ENCODE data around the gene ZNF22. TPM values are rescaled to one million over a fixed set of nuclear protein-coding genes. Genes with fewer than 3 reads are reported as not detected.

The ZNF22 gene
- total RNA-seq, 2 donors from 2014 or later, result 19.3 to 20.5 TPM

DNA sequence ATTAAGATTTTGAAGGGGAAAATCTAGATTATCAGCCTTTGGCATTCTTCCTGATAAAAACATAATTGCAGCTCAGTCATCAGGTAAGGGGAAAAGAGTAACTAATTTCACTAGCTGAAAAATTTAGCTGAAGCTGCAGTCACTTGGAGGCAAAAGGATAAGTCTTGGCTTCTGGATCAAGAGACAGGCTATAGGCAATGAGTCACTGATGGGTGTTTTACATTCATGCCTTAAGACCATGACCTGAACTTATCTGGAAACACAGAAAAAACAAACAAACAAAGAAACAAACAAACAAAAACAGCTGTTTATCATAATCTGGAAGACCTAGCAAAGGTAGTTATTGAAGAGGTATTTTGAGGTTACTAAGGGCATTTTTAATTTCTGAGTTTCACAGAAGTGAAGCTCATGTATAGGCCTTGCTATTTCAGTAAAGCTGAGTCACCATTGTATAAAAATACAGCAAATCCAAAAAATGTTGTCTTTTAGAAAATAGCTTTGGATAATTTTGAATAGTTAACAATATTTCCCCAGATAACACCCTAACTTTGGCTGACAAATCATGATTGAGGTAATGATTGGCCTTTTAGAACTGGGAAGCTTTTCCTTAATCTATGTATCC, 40.3 kb downstream of the ZNF22 start:
- Histone ChIP-seq H3K27ac (no peak overlapping the region), H3K4me1 (no peaks in the 10 kb centered on the region), H3K27me3 (no peaks in the 10 kb centered on the region), H3K36me3 (no peaks in the 10 kb centered on the region), H3K9me3 (no peaks in the 10 kb centered on the region), H3K4me3 (no peak overlapping the region)
- DNase-seq (ENCODE audit: low spot score), result no peak
- TF ChIP-seq, protein P1, sequence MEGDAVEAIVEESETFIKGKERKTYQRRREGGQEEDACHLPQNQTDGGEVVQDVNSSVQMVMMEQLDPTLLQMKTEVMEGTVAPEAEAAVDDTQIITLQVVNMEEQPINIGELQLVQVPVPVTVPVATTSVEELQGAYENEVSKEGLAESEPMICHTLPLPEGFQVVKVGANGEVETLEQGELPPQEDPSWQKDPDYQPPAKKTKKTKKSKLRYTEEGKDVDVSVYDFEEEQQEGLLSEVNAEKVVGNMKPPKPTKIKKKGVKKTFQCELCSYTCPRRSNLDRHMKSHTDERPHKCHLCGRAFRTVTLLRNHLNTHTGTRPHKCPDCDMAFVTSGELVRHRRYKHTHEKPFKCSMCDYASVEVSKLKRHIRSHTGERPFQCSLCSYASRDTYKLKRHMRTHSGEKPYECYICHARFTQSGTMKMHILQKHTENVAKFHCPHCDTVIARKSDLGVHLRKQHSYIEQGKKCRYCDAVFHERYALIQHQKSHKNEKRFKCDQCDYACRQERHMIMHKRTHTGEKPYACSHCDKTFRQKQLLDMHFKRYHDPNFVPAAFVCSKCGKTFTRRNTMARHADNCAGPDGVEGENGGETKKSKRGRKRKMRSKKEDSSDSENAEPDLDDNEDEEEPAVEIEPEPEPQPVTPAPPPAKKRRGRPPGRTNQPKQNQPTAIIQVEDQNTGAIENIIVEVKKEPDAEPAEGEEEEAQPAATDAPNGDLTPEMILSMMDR (IDR thresholded peaks at IDR 0.05), result no peak

DNA sequence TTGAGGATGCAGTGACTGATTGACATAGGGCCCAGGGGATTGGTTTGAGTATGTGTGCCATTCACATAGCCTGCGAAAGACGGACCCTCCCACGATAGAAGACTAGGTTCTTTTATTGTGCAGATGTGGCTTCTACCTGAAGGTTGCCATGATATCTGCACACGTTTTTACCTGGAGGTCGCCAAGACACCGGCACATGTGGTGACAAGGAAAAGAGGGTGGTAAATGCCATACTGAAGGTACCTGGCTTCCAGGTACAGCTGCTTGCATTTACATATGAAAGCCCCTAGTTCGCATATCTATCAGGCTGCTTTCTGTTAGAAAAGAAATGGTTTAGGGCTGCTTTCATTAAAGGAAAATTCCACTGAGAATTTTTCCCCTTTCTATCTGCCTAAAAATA, 43.6 kb downstream of the ZNF22 start:
- Histone ChIP-seq H3K27ac (no peak overlapping the region), H3K9me3 (peaks cover 0 to 6% of the 10 kb centered on the region in 2 donors), H3K4me3 (no peak overlapping the region), H3K36me3 (no peaks in the 10 kb centered on the region), H3K27me3 (no peaks in the 10 kb centered on the region), H3K4me1 (no peaks in the 10 kb centered on the region)
- DNase-seq (ENCODE audit: low spot score), result no peak
- TF ChIP-seq, protein P1 (IDR thresholded peaks at IDR 0.05), result no peak

DNA sequence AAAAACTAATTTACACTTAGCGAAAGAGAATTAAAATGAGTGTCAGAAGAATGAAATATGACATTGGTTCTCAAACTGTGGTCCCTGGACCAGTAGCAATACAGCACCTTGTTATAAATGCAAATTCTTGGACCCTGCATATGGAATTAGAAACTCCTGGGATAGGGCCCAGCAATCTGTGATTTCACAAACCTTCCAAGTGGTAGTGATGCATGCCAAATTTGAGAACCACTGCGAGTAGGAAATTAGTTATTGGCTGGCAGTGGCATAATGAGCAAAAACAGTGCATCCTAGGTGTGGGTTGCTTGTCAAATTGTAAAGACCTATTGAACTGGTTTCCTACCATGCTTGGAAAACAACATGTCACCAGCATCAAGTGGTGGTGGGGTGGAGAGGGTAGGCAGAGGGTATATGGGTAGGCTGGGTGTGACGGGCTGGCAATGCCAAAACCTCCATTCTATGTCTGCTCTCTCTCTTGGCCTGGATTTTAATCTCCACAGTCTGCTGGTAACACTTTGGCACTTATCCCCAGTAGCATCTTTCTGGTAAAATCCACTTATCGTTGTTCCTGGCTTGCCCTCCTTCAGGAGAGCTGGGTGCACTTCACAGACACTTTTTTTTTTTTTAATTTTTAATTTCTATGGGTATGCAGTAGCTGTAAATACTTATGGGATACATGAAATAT, 50.0 kb downstream of the ZNF22 start:
- Histone ChIP-seq H3K27me3 (no peaks in the 10 kb centered on the region), H3K9me3 (peaks cover 0 to 6% of the 10 kb centered on the region in 2 donors), H3K4me3 (no peak overlapping the region), H3K27ac (no peak overlapping the region), H3K4me1 (no peaks in the 10 kb centered on the region), H3K36me3 (no peaks in the 10 kb centered on the region)
- DNase-seq (ENCODE audit: low spot score), result no peak
- TF ChIP-seq, protein P1 (IDR thresholded peaks at IDR 0.05), result no peak

DNA sequence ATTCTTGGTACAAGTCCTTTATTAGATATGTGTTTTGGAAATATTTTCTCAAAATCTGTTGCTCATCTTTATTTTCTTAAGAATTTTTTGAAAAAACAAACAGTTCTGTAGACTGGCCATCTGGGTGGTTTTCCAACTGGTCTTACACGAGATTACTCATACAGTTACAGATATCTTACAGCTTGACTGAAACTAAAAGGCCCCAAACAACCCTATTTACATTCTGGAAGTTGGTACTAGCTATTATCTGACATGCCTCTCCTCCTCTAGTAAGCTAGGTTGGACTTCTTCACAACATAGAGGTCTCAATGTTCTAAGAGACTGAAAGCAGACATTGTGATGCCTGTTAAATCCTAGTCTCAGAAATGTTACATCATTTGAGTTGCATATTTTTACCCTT, 52.0 kb downstream of the ZNF22 start:
- H3K9me3 ChIP-seq, result peaks cover 0 to 6% of the 10 kb centered on the region in 2 donors
- H3K36me3 ChIP-seq, result no peaks in the 10 kb centered on the region
- H3K27ac ChIP-seq, result no peak overlapping the region
- H3K4me1 ChIP-seq, result no peaks in the 10 kb centered on the region
- H3K27me3 ChIP-seq, result no peaks in the 10 kb centered on the region
- DNase-seq (ENCODE audit: low spot score), result no peak
- TF ChIP-seq, protein P1 (IDR thresholded peaks at IDR 0.05), result no peak
- no peak overlapping the region for H3K4me3 ChIP-seq

DNA sequence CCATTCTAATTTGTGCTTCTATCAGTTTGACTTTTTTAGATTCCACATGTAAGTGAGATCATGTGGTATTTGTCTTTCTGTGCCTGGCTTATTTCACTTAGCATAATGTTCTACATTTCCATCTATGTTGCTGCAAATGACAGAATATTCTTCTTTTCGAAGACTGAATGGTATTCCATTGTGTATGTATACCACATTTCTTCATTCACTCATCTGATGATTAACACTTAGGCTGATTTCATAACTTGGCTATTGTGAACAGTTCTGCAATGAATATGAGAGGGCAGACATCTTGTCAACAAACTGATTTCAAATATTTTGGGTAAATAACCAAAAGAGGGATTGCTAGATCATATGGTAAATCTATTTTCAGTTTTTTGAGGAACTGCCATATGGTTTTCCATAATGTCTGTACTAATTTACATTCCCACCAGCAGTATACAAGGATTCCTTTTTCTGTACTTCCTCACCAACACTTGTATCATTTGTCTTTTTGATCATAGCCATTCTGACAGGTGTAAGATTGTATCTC, 52.9 kb downstream of the ZNF22 start:
- Histone ChIP-seq H3K36me3 (no peaks in the 10 kb centered on the region), H3K27me3 (no peaks in the 10 kb centered on the region), H3K4me1 (no peaks in the 10 kb centered on the region), H3K27ac (no peak overlapping the region), H3K4me3 (no peak overlapping the region), H3K9me3 (no peaks in the 10 kb centered on the region)
- TF ChIP-seq, protein P1 (IDR thresholded peaks at IDR 0.05), result no peak
- DNase-seq (ENCODE audit: low spot score), result no peak

Other genes with a start within 250 kb of the ZNF22 start
- gene TMEM72, start 89.6 kb upstream of the ZNF22 start, total RNA-seq, result under 1 TPM in 1 of 2 donors, not detected in 1; 0.15 TPM
- gene RASSF4, start 41.1 kb upstream of the ZNF22 start, total RNA-seq, result 10 to 100 TPM; 43.3 to 43.4 TPM
- 100 to 1,000 TPM in 1 of 2 donors, 10 to 100 TPM in 1; 68.8 to 143 TPM for gene DEPP1, start 22.1 kb upstream of the ZNF22 start, total RNA-seq